Small intestine (tissue), 7 donors: ENCODE data around the gene MFSD12. TPM values are rescaled to one million over a fixed set of nuclear protein-coding genes. Genes with fewer than 3 reads are reported as not detected.

Source experiments
- DNase-seq, 2 donors: peaks; one replicate each; pipeline versions ENCODE4 v3.0.0 to v3.0.0-alpha.2; 2013
- FAIRE-seq: peaks from 2 replicates; lab custom pipeline; 2012; peaks lifted over from hg19 to GRCh38; lab: Jason Lieb, UNC
- H3K27ac ChIP-seq, 3 donors: one replicate each; pipeline ENCODE4 v1.5.1; 2013; ENCODE audit warnings: low read length in 2 of 3, mild to moderate bottlenecking in 2 of 3, control low read depth in 1 of 3, inconsistent platforms in 1 of 3, low read depth in 1 of 3, moderate library complexity in 1 of 3
- H3K27me3 ChIP-seq, 3 donors: one replicate each; pipeline ENCODE4 v1.6.1; 2013; ENCODE audit warnings: low read length in 3 of 3, inconsistent platforms in 1 of 3; ENCODE audit not compliant: control insufficient read depth in 3 of 3, insufficient read depth in 3 of 3
- H3K36me3 ChIP-seq, 3 donors: one replicate each; pipeline ENCODE4 v1.6.1; 2013; ENCODE audit warnings: low read length in 3 of 3, inconsistent platforms in 1 of 3, low read depth in 1 of 3, mild to moderate bottlenecking in 1 of 3, moderate library complexity in 1 of 3; ENCODE audit not compliant: control insufficient read depth in 3 of 3, insufficient read depth in 2 of 3
- H3K4me1 ChIP-seq, 3 donors: one replicate each; pipeline ENCODE4 v1.6.1; 2013; ENCODE audit warnings: low read length in 2 of 3, inconsistent platforms in 1 of 3, low read depth in 1 of 3, mild to moderate bottlenecking in 1 of 3, moderate library complexity in 1 of 3; ENCODE audit not compliant: control insufficient read depth in 3 of 3, insufficient read depth in 2 of 3
- H3K4me3 ChIP-seq, 3 donors: one replicate each; pipeline ENCODE4 v1.5.1; 2013; ENCODE audit warnings: low read length in 3 of 3, control low read depth in 1 of 3, inconsistent platforms in 1 of 3, low read depth in 1 of 3, mild to moderate bottlenecking in 1 of 3, moderate library complexity in 1 of 3
- H3K9me3 ChIP-seq, 2 donors: one replicate each; pipeline ENCODE4 v1.6.1; 2013; ENCODE audit warnings: low read depth in 1 of 2, low read length in 1 of 2; ENCODE audit not compliant: control insufficient read depth in 2 of 2, insufficient read depth in 1 of 2
- WGBS, 3 donors: extraction: QIAGEN DNeasy Blood & Tissue Kit; methylation state at CpG; one replicate each; pipeline ENCODE4 v1.1.7; 2013; 5-methylcytosine and 5-hydroxymethylcytosine counted together
- polyA plus RNA-seq, 4 donors: library from polyadenylated mRNA; stranded (reverse) in 3 of 4; unstranded in 1 of 4; fragments of 200-250 nt in 3 of 4; fragments of 120-200 nt in 1 of 4; gene quantifications; one replicate each; pipeline versions ENCODE4 v1.2.1 to v1.2.3, GENCODE V29; 2013
- donor health status: healthy with polysubstance abuse.
- donor health status: control.
- donor health status: control.
- donor health status: Bipolar disorder and iron deficiency.
- donor health status: healthy.

Gene MFSD12
- polyA plus RNA-seq, 4 donors = 10.3 to 52.4 (median 22.0) TPM

GRCh38 chr19:3604227-3604986 lies 47.0 kb upstream of the MFSD12 start:
- Histone ChIP-seq H3K4me1 (peaks cover 0 to 13% (median 0%) of the 10 kb centered on the region in 3 donors), H3K4me3 (no peak overlapping the region), H3K27me3 (peaks cover 0 to 38% (median 0%) of the 10 kb centered on the region in 3 donors), H3K27ac (peak overlapping the region in 1 of 3 donors; percentile 38), H3K9me3 (no peaks in the 10 kb centered on the region), H3K36me3 (no peaks in the 10 kb centered on the region)
- WGBS, 3 donors = 55 to 66% (median 60%) methylated on average over 27 of the region's 27 CpGs
- no peak for DNase-seq
- FAIRE-seq = no peak

- FAIRE-seq = no peak
Observed at GRCh38 chr19:3603121-3603811, 45.9 kb upstream of the MFSD12 start.

GRCh38 chr19:3601021-3601420 lies 43.6 kb upstream of the MFSD12 start:
- no peaks in the 10 kb centered on the region for H3K36me3 ChIP-seq
- FAIRE-seq (no peak), DNase-seq (no peak)
- no peak overlapping the region for H3K27ac ChIP-seq
- peaks cover 0 to 18% (median 0%) of the 10 kb centered on the region in 3 donors for H3K27me3 ChIP-seq
- H3K4me3 ChIP-seq = no peak overlapping the region
- peaks cover 0 to 6% (median 0%) of the 10 kb centered on the region in 3 donors for H3K4me1 ChIP-seq
- no peaks in the 10 kb centered on the region for H3K9me3 ChIP-seq
- WGBS, 3 donors = 78 to 91% (median 86%) methylated on average over 12 of the region's 12 CpGs

More at GRCh38 chr19:3603121-3603811, 45.9 kb upstream of the MFSD12 start:
- Histone ChIP-seq H3K36me3 (no peaks in the 10 kb centered on the region), H3K27me3 (peaks cover 0 to 37% (median 0%) of the 10 kb centered on the region in 3 donors), H3K4me3 (no peak overlapping the region), H3K4me1 (peaks cover 0 to 13% (median 0%) of the 10 kb centered on the region in 3 donors), H3K9me3 (no peaks in the 10 kb centered on the region), H3K27ac (peak overlapping the region in 1 of 3 donors; percentile 64)
- WGBS, 3 donors = 66 to 73% (median 71%) methylated on average over 21 to 23 of the region's 23 CpGs
- DNase-seq = no peak

DNA sequence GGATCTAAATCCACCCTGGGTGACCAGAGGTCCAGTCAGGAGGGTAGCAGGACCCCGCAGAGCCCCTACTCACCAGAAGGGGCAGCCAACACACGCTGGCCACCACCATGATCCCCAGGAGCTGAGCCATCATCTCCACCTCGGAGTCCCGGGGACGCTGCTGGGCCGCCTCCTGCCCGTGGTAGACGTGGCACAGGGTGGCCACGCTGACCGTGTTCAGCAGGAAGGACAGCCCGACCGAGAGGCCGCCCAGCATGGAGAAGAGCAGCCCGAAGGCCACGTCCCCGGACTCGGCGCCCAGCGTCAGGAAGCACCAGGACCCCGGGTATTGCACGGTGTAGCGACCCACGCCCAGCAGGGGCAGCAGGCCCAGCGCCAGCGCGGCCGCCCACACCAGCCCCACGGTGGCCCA lies 42.4 kb upstream of the MFSD12 start:
- no peak for FAIRE-seq
- peaks cover 0 to 5% (median 0%) of the 10 kb centered on the region in 3 donors for H3K27me3 ChIP-seq
- no peak overlapping the region for H3K4me3 ChIP-seq
- H3K36me3 ChIP-seq = no peaks in the 10 kb centered on the region
- peaks cover 0 to 3% (median 0%) of the 10 kb centered on the region in 3 donors for H3K4me1 ChIP-seq
- no peaks in the 10 kb centered on the region for H3K9me3 ChIP-seq
- 90 to 91% (median 90%) methylated on average over 20 to 28 of the region's 28 CpGs for WGBS, 3 donors
- no peak overlapping the region for H3K27ac ChIP-seq
- no peak for DNase-seq

DNA sequence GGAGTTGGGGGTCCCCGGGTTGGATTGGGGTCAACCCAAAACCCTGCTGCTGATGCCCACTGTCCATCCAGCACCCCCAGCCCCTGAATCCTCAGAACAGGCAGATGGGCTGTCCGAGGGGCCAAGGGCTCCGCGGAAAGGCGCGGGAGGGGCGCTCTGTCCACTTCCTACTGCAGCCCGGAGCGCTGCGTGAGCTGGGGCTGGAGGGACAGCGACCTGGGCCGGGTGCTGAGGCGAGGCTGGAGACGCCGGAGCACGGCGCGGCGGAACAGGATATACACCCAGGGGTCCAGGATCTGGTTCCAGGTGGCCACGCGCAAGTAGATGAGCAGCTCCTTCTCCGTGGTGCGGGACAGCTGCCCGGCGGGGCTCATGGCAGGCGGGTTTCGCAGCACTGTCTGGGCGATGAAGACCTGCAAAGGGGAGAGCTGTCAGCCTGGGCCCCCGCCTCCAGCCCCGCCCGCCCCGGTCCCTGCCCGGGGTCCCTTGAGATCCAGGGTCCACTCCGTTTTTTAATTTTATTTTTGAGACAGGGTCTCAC lies 38.2 kb upstream of the MFSD12 start:
- DNase-seq = no peak
- FAIRE-seq = no peak
- no peaks in the 10 kb centered on the region for H3K4me1 ChIP-seq
- no peak overlapping the region for H3K27ac ChIP-seq
- no peak overlapping the region for H3K4me3 ChIP-seq
- H3K9me3 ChIP-seq = peaks cover 0 to 15% of the 10 kb centered on the region in 2 donors
- H3K36me3 ChIP-seq = no peaks in the 10 kb centered on the region
- WGBS, 3 donors = 62 to 84% (median 72%) methylated on average over 27 to 34 of the region's 34 CpGs
- peaks cover 0 to 11% (median 0%) of the 10 kb centered on the region in 3 donors for H3K27me3 ChIP-seq

DNA sequence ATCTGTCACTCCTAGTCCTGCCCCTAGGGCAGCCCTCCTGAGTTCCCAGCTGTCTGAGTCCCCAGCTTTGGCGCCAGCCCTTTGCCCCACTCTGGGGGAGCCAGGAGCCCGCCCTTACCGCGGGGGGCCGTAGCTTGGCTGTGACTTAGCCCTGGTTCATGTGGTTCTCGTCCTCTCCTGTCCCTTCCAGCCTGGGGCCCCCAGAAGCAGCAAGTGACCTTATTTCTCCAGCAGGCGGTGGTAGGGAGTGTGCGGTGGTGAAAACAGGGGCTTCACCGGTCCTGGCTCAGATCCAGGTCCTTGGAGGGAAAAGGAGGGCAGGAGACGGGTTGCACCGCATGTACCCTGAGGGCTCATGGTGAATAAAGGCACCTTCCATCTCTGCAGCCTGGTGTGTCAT lies 35.8 kb upstream of the MFSD12 start:
- FAIRE-seq = no peak
- peaks cover 0 to 15% of the 10 kb centered on the region in 2 donors for H3K9me3 ChIP-seq
- H3K27ac ChIP-seq = no peak overlapping the region

GRCh38 chr19:3591876-3592613 lies 34.7 kb upstream of the MFSD12 start:
- Histone ChIP-seq H3K27me3 (peaks cover 0 to 12% (median 0%) of the 10 kb centered on the region in 3 donors), H3K9me3 (peaks cover 0 to 15% of the 10 kb centered on the region in 2 donors), H3K4me1 (no peaks in the 10 kb centered on the region), H3K4me3 (no peak overlapping the region), H3K36me3 (no peaks in the 10 kb centered on the region), H3K27ac (no peak overlapping the region)
- FAIRE-seq = no peak
- WGBS, 3 donors = 74 to 84% (median 75%) methylated on average over 9 of the region's 9 CpGs
- no peak for DNase-seq

More for the DNA sequence above, 35.8 kb upstream of the MFSD12 start:
- no peak for DNase-seq
- 45 to 48% (median 46%) methylated on average over 10 to 11 of the region's 11 CpGs for WGBS, 3 donors
- H3K27me3 ChIP-seq = peaks cover 0 to 11% (median 0%) of the 10 kb centered on the region in 3 donors
- H3K4me1 ChIP-seq = no peaks in the 10 kb centered on the region
- H3K36me3 ChIP-seq = no peaks in the 10 kb centered on the region
- no peak overlapping the region for H3K4me3 ChIP-seq
